AG04450 (cell line): ENCODE results near the gene AIFM3. TPM values are rescaled to one million over a fixed set of nuclear protein-coding genes. Genes with fewer than 3 reads are reported as not detected.

Experiments
- CTCF ChIA-PET: fragments of 300-600, 350-600 bp; formaldehyde crosslinking; extraction: SDS; loops from one replicate; lab custom pipeline; 2022; ENCODE audit warnings: antibody characterized with exemption, inconsistent platforms; lab: Charles Lee
- POLR2A ChIA-PET: fragments of 350-600 bp; formaldehyde crosslinking; extraction: SDS; loops from one replicate; lab custom pipeline; 2021; ENCODE audit warnings: antibody characterized with exemption, inconsistent platforms; lab: Yijun Ruan, JAX
- DNase-seq: peaks from one replicate; pipeline ENCODE4 v3.0.0-alpha.2; 2011; ENCODE audit warnings: low read depth, low spot score
- H3K27ac ChIP-seq: one replicate; pipeline ENCODE4 v1.5.1; 2012; ENCODE audit warnings: low read depth, low read length, control low read depth
- H3K27me3 ChIP-seq: one replicate; pipeline ENCODE4 v1.6.0; 2012; ENCODE audit warnings: low read length; ENCODE audit not compliant: control insufficient read depth, insufficient read depth
- H3K4me3 ChIP-seq: 2 replicates; pipeline ENCODE4 v1.5.1; 2011; ENCODE audit warnings: mild to moderate bottlenecking, low read depth, low read length, control low read depth
- H3K9me3 ChIP-seq: 2 replicates; pipeline ENCODE4 v1.5.1; 2012; ENCODE audit warnings: low read length; ENCODE audit not compliant: control insufficient read depth, insufficient read depth
- polyA plus RNA-seq: library from polyadenylated mRNA; depleted of rRNA; stranded (reverse); fragments of >200 nt; gene quantifications from 2 replicates; pipeline ENCODE4 v1.2.3, GENCODE V29; 2011
- TF ChIP-seq, protein P1 (sequence below): IDR thresholded peaks from 2 replicates; pipeline ENCODE4 v1.5.1; 2011; ENCODE audit warnings: low read depth, low read length, control low read depth, inconsistent platforms

The AIFM3 gene
- polyA plus RNA-seq, 1 experiment = 0.15 TPM

DNA sequence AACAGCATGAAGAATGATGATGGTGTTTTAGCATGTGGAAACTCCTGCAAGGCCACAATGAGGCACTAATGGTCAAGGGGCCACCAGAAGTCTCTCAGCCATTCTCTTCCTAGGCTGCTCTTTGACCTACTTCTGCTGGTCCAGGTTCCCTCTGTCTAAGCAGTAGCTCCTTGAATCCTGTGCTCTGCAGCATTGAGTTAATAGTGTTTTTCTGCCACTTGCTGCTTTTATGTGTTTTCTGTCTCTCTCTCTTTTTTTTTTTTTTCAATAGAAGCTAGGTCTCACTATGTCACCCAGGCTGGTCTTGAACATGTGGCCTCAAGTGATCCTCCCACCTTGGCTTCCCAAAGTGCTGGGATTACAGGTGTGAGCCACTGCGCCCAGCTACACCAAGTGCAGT, 20.1 kb upstream of the AIFM3 start:
- Histone ChIP-seq H3K27ac (no peak overlapping the region), H3K9me3 (no peaks in the 10 kb centered on the region), H3K27me3 (no peaks in the 10 kb centered on the region), H3K4me3 (no peak overlapping the region)
- ChIA-PET CTCF (interaction anchor here (1.6 kb wide), 1 partner anchor 30 kb away, joined by 5 read pairs; no protein-coding TSS in a partner anchor), POLR2A (no interaction called here)
- DNase-seq = no peak
- TF ChIP-seq, protein P1, sequence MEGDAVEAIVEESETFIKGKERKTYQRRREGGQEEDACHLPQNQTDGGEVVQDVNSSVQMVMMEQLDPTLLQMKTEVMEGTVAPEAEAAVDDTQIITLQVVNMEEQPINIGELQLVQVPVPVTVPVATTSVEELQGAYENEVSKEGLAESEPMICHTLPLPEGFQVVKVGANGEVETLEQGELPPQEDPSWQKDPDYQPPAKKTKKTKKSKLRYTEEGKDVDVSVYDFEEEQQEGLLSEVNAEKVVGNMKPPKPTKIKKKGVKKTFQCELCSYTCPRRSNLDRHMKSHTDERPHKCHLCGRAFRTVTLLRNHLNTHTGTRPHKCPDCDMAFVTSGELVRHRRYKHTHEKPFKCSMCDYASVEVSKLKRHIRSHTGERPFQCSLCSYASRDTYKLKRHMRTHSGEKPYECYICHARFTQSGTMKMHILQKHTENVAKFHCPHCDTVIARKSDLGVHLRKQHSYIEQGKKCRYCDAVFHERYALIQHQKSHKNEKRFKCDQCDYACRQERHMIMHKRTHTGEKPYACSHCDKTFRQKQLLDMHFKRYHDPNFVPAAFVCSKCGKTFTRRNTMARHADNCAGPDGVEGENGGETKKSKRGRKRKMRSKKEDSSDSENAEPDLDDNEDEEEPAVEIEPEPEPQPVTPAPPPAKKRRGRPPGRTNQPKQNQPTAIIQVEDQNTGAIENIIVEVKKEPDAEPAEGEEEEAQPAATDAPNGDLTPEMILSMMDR = no peak

DNA sequence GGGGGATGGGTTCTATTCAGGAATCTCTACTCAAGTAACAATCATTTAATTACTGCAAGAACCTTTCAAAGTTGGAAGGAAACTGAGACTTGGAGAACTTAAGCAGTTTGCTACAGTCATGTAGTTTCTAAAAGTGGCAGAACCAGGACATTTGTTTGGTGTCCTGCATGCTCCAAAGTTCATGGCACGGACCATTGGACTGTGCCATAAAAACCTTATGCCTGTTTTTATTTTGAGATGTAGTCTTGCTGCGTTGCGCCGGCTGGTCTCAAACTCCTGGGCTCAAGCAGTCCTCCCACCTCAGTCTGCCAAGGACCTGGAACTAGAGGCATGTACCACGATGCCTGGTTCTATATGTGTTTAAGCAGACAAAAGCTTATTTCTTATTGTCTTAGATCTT, 18.6 kb upstream of the AIFM3 start:
- POLR2A ChIA-PET = no interaction called here
- DNase-seq = no peak
- Histone ChIP-seq H3K27me3 (no peaks in the 10 kb centered on the region), H3K4me3 (no peak overlapping the region), H3K9me3 (no peaks in the 10 kb centered on the region), H3K27ac (no peak overlapping the region)
- CTCF ChIA-PET = interaction anchor here (1.0 to 1.4 kb wide), 2 partner anchors 13 to 63 kb away, joined by 3 to 4 read pairs; no protein-coding TSS in a partner anchor
- TF ChIP-seq, protein P1 = no peak

DNA sequence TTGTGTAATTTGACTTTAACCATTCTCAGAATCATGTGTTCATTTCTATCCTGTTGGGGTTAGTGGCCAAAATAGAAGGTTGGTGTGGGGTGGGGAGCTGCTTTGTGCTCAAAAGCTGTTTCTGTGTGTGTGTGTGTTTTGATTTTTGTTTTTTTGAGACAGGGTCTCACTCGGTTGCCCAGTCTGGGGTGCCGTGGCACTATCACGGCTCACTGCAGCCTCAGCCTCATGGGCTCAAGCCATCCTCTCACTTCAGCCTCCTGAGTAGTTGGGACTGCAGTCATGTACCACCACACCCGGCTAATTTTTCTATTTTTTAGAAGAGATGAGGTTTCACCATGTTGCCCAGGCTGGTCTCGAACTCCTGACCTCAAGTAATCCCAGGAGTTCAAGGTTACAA, 18.1 kb upstream of the AIFM3 start:
- Histone ChIP-seq H3K9me3 (no peaks in the 10 kb centered on the region), H3K27ac (no peak overlapping the region), H3K4me3 (no peak overlapping the region), H3K27me3 (no peaks in the 10 kb centered on the region)
- TF ChIP-seq, protein P1 = no peak
- DNase-seq = no peak
- ChIA-PET POLR2A (no interaction called here), CTCF (interaction anchor here (1.4 kb wide), 1 partner anchor 13 kb away, joined by 4 read pairs; no protein-coding TSS in a partner anchor)

DNA sequence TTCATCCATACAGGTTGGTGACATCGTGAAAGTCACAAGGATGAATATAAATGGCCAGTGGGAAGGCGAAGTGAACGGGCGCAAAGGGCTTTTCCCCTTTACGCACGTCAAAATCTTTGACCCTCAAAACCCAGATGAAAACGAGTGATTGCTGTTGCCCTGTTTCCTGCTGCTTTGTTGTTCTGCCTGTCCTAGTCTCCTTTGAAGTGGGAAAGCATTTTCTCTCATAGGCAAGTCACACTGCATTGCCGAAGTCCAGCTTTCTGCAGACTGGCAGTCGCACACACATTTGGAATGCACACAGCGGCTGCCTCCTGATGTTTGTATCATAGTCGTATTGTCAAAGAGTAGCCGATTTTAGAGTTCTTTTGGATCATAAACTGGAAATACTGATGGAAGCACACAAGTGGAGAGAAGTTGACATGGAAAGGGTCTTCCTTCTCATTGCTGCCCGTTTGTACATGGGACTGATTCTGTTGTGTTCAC, 17.3 kb upstream of the AIFM3 start:
- no peak overlapping the region for H3K4me3 ChIP-seq
- CTCF ChIA-PET = no interaction called here
- POLR2A ChIA-PET = interaction anchor here (0.6 kb wide), 1 partner anchor 21 kb away, joined by 3 read pairs; no protein-coding TSS in a partner anchor
- TF ChIP-seq, protein P1 = no peak
- DNase-seq = no peak
- no peaks in the 10 kb centered on the region for H3K27me3 ChIP-seq
- no peak overlapping the region for H3K27ac ChIP-seq
- H3K9me3 ChIP-seq = no peaks in the 10 kb centered on the region

- Histone ChIP-seq H3K27ac (no peak overlapping the region), H3K4me3 (no peak overlapping the region), H3K27me3 (no peaks in the 10 kb centered on the region), H3K9me3 (no peaks in the 10 kb centered on the region)
- DNase-seq = no peak
- TF ChIP-seq, protein P1 = no peak
- ChIA-PET CTCF (interaction anchor here (0.7 to 1.4 kb wide), 3 partner anchors 34 to 65 kb away, joined by 3 to 5 read pairs (median 3); no protein-coding TSS in a partner anchor), POLR2A (no interaction called here)
Measured at GRCh38 chr22:20951151-20951931, 15.7 kb upstream of the AIFM3 start.
